ENCODE data around the gene C1R.
A peak's percentile ranks its signal among the peaks of the same experiment; 100 is the strongest.

The C1R gene

DNA sequence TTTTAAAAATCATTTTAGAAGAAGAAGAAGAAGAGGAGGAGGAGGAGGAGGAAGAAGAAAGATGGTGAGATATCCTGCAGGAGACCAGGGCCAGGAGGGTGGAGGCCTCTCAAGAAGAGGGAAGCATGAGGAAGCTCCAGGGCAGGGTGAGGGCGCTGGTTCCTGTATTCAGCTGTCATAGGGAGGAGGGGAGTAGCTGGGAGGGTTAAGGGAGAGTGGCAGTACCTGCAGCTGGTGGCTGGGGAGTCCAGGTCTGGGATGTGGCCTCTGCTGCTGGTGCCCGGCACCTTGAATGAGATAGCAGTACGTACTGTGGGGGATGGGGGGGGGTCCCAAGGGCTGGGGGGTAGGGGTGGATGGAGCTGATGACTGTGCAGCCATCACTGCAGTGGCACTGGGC lies 26.6 kb upstream of the C1R start:
- TF ChIP-seq, protein P1, sequence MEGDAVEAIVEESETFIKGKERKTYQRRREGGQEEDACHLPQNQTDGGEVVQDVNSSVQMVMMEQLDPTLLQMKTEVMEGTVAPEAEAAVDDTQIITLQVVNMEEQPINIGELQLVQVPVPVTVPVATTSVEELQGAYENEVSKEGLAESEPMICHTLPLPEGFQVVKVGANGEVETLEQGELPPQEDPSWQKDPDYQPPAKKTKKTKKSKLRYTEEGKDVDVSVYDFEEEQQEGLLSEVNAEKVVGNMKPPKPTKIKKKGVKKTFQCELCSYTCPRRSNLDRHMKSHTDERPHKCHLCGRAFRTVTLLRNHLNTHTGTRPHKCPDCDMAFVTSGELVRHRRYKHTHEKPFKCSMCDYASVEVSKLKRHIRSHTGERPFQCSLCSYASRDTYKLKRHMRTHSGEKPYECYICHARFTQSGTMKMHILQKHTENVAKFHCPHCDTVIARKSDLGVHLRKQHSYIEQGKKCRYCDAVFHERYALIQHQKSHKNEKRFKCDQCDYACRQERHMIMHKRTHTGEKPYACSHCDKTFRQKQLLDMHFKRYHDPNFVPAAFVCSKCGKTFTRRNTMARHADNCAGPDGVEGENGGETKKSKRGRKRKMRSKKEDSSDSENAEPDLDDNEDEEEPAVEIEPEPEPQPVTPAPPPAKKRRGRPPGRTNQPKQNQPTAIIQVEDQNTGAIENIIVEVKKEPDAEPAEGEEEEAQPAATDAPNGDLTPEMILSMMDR (IDR thresholded peaks at IDR 0.05; ENCODE audit: borderline replicate concordance, insufficient read depth, low read depth, low read length) = no peak
- no peak overlapping the region for H3K4me3 ChIP-seq (ENCODE audit: low read depth, low read length)

DNA sequence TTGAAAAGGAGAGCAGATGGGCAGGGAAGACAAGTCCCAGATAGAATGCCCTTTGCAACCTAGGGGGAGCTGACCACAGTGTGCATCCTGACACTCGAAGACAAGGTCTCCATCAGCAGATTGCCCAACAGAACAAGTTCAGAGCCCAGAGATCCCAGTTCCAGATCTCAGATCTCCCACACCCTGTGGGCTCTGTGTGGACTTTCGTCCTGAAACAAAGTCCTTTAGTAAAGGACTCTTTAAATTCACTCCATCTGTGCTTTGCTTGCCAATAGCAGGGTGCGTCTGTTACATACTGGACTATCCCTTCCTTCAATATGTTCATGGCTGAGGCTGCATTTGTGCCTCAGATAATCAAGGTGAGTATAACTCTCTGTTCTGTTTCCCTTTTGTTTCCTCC lies 25.4 kb upstream of the C1R start:
- no peak overlapping the region for H3K4me3 ChIP-seq (ENCODE audit: low read depth, low read length)
- TF ChIP-seq, protein P1 (IDR thresholded peaks at IDR 0.05; ENCODE audit: borderline replicate concordance, insufficient read depth, low read depth, low read length) = no peak

DNA sequence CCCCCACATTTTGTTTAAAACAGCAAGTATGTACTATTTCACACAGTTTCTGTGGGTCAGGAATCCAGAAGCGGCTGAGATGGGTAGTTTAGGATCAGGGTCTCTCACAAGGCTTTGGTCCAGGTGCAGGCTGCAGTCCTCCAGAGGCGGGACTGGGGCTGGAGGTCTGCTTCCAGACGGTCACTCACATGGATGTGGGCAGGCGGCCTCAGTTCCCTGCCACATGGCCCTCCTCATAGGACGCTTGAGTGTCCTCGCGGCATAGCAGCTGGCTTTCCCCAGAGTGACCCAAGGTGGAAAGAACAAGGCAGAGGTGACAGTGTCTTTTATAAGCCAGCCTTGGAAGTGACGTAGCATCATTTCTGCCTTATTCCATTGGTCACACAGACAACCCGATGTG lies 24.7 kb upstream of the C1R start:
- TF ChIP-seq, protein P1 (IDR thresholded peaks at IDR 0.05; ENCODE audit: borderline replicate concordance, insufficient read depth, low read depth, low read length) = no peak
- H3K4me3 ChIP-seq (ENCODE audit: low read depth, low read length) = no peak overlapping the region

DNA sequence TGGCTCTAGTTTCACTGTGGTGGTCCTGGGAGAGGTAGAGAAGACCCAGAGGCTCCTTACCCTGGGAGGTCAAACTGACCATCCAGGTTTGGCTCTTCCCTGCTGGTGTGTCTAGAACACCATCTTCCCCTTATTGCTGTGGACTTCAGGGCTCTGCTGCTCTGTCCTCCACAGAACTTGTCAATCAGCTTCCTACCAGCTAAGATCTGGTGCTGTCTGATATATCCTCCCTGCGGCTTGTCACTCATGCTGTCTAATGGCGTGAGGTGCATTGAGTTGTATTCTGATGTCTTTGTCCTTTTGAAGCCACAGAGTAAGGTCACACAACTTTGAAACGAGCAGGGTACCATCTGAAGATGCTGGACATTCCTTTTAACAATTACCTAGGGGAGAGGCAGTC lies 24.0 kb upstream of the C1R start:
- no peak overlapping the region for H3K4me3 ChIP-seq (ENCODE audit: low read depth, low read length)
- TF ChIP-seq, protein P1 (IDR thresholded peaks at IDR 0.05; ENCODE audit: borderline replicate concordance, insufficient read depth, low read depth, low read length) = no peak

DNA sequence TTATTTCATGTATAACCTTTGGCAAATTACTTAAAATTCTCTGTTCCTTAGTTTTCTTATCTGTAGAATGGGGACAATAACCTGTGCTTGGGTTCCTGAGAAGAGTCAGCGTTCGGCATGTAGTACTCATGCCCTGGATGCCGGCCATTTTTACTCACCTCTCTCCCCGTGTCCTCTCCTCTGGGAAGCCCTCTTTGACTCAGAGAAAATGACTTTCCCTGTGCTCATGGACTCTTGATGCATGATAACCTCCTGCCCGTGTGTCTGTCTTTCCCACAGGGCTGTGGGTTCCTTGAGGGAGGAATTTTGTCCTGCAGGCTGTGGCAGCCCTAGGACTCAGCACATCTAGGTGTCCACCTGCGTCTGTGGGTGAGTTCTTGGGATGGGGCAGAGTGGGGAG lies 22.6 kb upstream of the C1R start:
- no peak overlapping the region for H3K4me3 ChIP-seq (ENCODE audit: low read depth, low read length)
- TF ChIP-seq, protein P1 (IDR thresholded peaks at IDR 0.05; ENCODE audit: borderline replicate concordance, insufficient read depth, low read depth, low read length) = no peak

DNA sequence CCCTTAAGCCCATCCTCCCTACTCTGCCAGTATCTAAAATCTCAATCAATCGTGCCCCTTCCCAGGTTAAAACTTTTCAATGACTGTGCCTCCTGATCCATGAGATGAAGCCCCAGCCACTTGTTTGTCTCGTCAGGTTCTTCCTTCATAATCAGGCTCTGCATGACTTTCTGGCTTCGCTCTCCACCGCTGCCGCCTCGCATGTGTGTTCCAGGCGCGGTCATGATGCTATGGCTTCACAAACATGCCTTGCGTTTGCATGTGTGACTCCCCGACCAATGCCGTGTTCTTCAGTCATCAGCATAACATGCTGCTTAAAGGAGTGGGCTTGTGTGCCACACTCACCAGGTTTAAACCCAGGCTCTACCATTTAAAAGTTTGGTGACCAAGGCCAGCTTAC lies 21.8 kb upstream of the C1R start:
- TF ChIP-seq, protein P1 (IDR thresholded peaks at IDR 0.05; ENCODE audit: borderline replicate concordance, insufficient read depth, low read depth, low read length) = no peak
- H3K4me3 ChIP-seq (ENCODE audit: low read depth, low read length) = no peak overlapping the region

DNA sequence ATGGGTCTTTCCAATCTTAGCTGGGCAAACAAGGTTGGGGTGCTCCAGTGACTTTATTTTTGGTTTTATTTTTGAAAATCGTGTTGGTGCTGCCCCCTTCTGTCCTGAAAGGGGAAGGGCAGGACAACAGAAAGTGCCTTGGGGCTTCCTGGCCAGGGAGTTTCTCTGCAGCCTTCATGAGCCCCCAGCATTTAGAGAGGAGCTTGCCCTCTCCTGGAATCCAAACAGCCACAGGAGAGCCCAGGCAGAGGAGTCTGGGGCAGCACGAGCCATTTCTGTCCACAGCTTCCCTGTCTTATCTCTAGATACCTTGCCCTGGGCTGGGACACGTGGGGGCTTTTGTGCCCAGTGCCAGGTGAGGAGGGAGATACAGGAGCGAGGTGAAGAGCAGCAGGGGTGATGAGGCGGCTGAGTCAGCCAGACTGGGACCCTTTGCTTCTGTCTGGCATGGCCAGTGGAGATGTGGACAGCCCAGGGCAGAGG lies 21.2 kb upstream of the C1R start:
- H3K4me3 ChIP-seq (ENCODE audit: low read depth, low read length) = no peak overlapping the region
- TF ChIP-seq, protein P1 (IDR thresholded peaks at IDR 0.05; ENCODE audit: borderline replicate concordance, insufficient read depth, low read depth, low read length) = peak; percentile 75
